HG03439 (cell line): Measurements from ENCODE around the gene SPATA32.

Experiments
- ATAC-seq: cut with Tn5 transposase; IDR thresholded peaks from one replicate; pipeline ENCODE4 v1.9.1; 2021; ENCODE audit warnings: mild to moderate bottlenecking, moderate library complexity; ENCODE audit not compliant: unreplicated experiment

Gene SPATA32

GRCh38 chr17:45294506-45294905 lies 32.6 kb upstream of the SPATA32 start:
- ATAC-seq: no peak

- ATAC-seq: no peak
Observed at GRCh38 chr17:45293413-45294211, 31.7 kb upstream of the SPATA32 start.

- ATAC-seq: no peak
Observed at GRCh38 chr17:45292696-45293412, 31.0 kb upstream of the SPATA32 start.

GRCh38 chr17:45291171-45291805 lies 29.4 kb upstream of the SPATA32 start:
- no peak for ATAC-seq

GRCh38 chr17:45290269-45290765 lies 28.4 kb upstream of the SPATA32 start:
- ATAC-seq: no peak

- ATAC-seq: no peak
Observed at GRCh38 chr17:45289301-45290268, 27.7 kb upstream of the SPATA32 start.

GRCh38 chr17:45288825-45289224 lies 26.9 kb upstream of the SPATA32 start:
- no peak for ATAC-seq

- ATAC-seq: no peak
Observed at GRCh38 chr17:45287526-45288500, 25.9 kb upstream of the SPATA32 start.

- ATAC-seq: no peak
Observed at GRCh38 chr17:45286286-45286685, 24.4 kb upstream of the SPATA32 start.

GRCh38 chr17:45284176-45285140 lies 22.6 kb upstream of the SPATA32 start:
- ATAC-seq: no peak

GRCh38 chr17:45283711-45284110 lies 21.8 kb upstream of the SPATA32 start:
- no peak for ATAC-seq

- no peak for ATAC-seq
Observed at GRCh38 chr17:45282683-45283644, 21.1 kb upstream of the SPATA32 start.

GRCh38 chr17:45279898-45280297 lies 18.0 kb upstream of the SPATA32 start:
- no peak for ATAC-seq

- ATAC-seq: no peak
Observed at GRCh38 chr17:45277992-45278391, 16.1 kb upstream of the SPATA32 start.

GRCh38 chr17:45277216-45277849 lies 15.4 kb upstream of the SPATA32 start:
- peak; percentile 47 for ATAC-seq

GRCh38 chr17:45276031-45276430 lies 14.1 kb upstream of the SPATA32 start:
- ATAC-seq: no peak

GRCh38 chr17:45274033-45274432 lies 12.1 kb upstream of the SPATA32 start:
- ATAC-seq: no peak
